DND-41 (cell line): ENCODE results near the gene HPCAL1.

Experiments used
- ATAC-seq: fragments of 200-7000 bp; cut with Tn5 transposase; 3 replicates; pipeline ENCODE4 v1.9.1; 2021; ENCODE audit warnings: low read depth; ENCODE audit not compliant: insufficient read depth
- DNase-seq: peaks from one replicate; pipeline ENCODE4 v3.0.0-alpha.2; 2020
- H2AFZ ChIP-seq: 2 replicates; pipeline ENCODE4 v1.6.0; 2012; ENCODE audit warnings: low read depth, low read length
- H3K27ac ChIP-seq: 2 replicates; pipeline ENCODE4 v1.5.1; 2012; ENCODE audit warnings: low read length, inconsistent platforms
- H3K27me3 ChIP-seq: fragments of 200-600 bp; sonication (generic); 2 replicates; pipeline ENCODE4 v1.6.0; 2012; ENCODE audit warnings: low read length, mild to moderate bottlenecking, inconsistent platforms; ENCODE audit not compliant: insufficient read depth, poor library complexity
- H3K36me3 ChIP-seq: 2 replicates; pipeline ENCODE4 v1.5.1; 2012; ENCODE audit warnings: low read length, inconsistent platforms; ENCODE audit not compliant: insufficient read depth
- H3K4me1 ChIP-seq: 2 replicates; pipeline ENCODE4 v1.5.1; 2012; ENCODE audit warnings: mild to moderate bottlenecking, low read length; ENCODE audit not compliant: insufficient read depth
- H3K4me2 ChIP-seq: 2 replicates; pipeline ENCODE4 v1.6.0; 2012; ENCODE audit warnings: mild to moderate bottlenecking, moderate library complexity, low read length, inconsistent platforms; ENCODE audit not compliant: insufficient read depth
- H3K4me3 ChIP-seq, 2 experiments: fragments of 200-600 bp in 1 of 2; shearing (Covaris generic) in 1 of 2; 2 replicates each; pipeline ENCODE4 v1.5.1; 2012 to 2016; ENCODE audit warnings: inconsistent platforms in 2 of 2, low read length in 2 of 2, mild to moderate bottlenecking in 2 of 2, low read depth in 1 of 2, moderate library complexity in 1 of 2
- H3K79me2 ChIP-seq: 2 replicates; pipeline ENCODE4 v1.6.0; 2012; ENCODE audit warnings: low read length, inconsistent platforms; ENCODE audit not compliant: insufficient read depth
- H3K9ac ChIP-seq: 2 replicates; pipeline ENCODE4 v1.6.0; 2012; ENCODE audit warnings: low read depth, mild to moderate bottlenecking, inconsistent platforms, low read length, moderate library complexity
- H3K9me3 ChIP-seq: 2 replicates; pipeline ENCODE4 v1.5.1; 2012; ENCODE audit warnings: low read length, moderate library complexity, mild to moderate bottlenecking, inconsistent platforms; ENCODE audit not compliant: insufficient read depth, severe bottlenecking
- H4K20me1 ChIP-seq: 2 replicates; pipeline ENCODE4 v1.6.0; 2012; ENCODE audit warnings: low read length; ENCODE audit not compliant: insufficient read depth
- EZH2 ChIP-seq: IDR thresholded peaks from 3 replicates; pipeline ENCODE4 v1.6.1; 2012; ENCODE audit warnings: borderline replicate concordance, low read depth, mild to moderate bottlenecking, moderate library complexity, low read length, inconsistent platforms; ENCODE audit not compliant: severe bottlenecking
- TF ChIP-seq, protein P1 (sequence below): IDR thresholded peaks from 2 replicates; pipeline ENCODE4 v1.5.1; 2012; ENCODE audit warnings: borderline replicate concordance, low read length, moderate library complexity, mild to moderate bottlenecking; ENCODE audit not compliant: poor library complexity, severe bottlenecking; ENCODE audit errors: extremely low read depth

HPCAL1 gene

DNA sequence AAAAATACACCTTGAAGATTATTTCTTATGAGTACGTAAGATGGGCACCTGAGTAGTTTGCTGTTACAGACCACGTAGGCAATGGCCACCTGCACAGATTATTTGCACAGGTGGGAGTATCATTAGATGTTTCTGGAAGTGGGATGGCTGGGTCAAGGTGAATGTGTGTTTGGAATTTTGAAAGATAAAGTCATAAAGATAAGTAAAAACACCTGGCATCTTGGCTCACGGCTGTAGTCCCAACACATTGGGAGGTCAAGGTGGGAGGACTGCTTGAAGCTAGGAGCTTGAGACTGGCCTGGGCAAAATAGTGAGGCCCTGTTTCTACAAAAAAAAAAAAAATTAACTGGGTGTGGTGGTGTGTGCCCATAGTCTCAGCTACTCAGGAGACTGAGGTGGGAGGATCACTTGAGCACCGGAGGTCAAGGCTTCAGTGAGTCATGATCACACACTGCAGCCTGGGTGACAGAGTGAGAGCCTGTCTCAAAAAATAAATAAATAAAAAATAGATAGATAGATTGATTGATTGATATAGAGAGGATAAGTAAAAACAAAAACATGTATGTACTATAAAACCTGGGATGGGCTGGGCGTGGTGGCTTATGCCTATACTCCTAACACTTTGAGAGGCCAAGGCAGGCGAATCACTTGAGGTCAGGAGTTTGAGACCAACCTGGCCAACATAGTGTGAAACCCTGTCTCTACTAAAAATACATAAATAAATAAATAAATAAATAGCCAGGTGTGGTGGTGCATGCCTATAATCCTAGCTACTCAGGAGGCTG is 115.0 kb downstream of the HPCAL1 start:
- Histone ChIP-seq H3K79me2 (no peaks in the 10 kb centered on the region), H2AFZ (no peak overlapping the region), H3K9me3 (no peaks in the 10 kb centered on the region), H3K27me3 (no peaks in the 10 kb centered on the region), H4K20me1 (0 out of 2 replicates have a peak, but pooled peaks cover 7% of the 10 kb centered on the region), H3K36me3 (no peaks in the 10 kb centered on the region), H3K9ac (no peak overlapping the region), H3K4me2 (no peak overlapping the region), H3K4me1 (no peaks in the 10 kb centered on the region; the same call in 1 of the 2 replicates), H3K4me3 (no peak overlapping the region), H3K27ac (no peak overlapping the region)
- no peak for ATAC-seq
- TF ChIP-seq EZH2 = no peak
- TF ChIP-seq, protein P1, sequence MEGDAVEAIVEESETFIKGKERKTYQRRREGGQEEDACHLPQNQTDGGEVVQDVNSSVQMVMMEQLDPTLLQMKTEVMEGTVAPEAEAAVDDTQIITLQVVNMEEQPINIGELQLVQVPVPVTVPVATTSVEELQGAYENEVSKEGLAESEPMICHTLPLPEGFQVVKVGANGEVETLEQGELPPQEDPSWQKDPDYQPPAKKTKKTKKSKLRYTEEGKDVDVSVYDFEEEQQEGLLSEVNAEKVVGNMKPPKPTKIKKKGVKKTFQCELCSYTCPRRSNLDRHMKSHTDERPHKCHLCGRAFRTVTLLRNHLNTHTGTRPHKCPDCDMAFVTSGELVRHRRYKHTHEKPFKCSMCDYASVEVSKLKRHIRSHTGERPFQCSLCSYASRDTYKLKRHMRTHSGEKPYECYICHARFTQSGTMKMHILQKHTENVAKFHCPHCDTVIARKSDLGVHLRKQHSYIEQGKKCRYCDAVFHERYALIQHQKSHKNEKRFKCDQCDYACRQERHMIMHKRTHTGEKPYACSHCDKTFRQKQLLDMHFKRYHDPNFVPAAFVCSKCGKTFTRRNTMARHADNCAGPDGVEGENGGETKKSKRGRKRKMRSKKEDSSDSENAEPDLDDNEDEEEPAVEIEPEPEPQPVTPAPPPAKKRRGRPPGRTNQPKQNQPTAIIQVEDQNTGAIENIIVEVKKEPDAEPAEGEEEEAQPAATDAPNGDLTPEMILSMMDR = no peak
- no peak for DNase-seq

DNA sequence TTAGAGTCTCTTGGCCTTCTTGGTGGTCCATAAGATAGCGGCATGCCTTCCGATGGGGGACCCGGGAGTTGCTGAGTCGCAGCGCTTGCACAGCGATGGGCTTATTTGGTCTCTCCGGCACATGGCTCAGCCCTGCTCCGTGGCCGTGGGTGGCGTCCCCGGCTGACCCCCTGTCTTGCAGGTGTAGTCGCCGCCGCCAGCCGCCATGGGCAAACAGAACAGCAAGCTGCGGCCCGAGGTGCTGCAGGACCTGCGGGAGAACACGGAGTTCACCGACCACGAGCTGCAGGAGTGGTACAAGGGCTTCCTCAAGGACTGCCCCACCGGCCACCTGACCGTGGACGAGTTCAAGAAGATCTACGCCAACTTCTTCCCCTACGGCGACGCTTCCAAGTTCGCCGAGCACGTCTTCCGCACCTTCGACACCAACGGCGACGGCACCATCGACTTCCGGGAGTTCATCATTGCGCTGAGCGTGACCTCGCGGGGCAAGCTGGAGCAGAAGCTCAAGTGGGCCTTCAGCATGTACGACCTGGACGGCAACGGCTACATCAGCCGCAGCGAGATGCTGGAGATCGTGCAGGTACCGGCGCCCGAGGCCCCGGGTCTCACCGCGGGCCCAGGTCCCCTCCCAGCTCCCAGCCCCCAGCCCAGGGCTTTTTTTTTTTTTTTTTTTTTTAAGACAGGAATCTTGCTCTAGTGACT is 117.0 kb downstream of the HPCAL1 start:
- no peak overlapping the region for H2AFZ ChIP-seq
- TF ChIP-seq, protein P1 = no peak
- no peak for TF ChIP-seq EZH2
- H3K27ac ChIP-seq = no peak overlapping the region
- no peak for DNase-seq
- H3K27me3 ChIP-seq = no peaks in the 10 kb centered on the region
- no peak for ATAC-seq
- H3K4me2 ChIP-seq = no peak overlapping the region
- no peaks in the 10 kb centered on the region for H3K9me3 ChIP-seq
- no peaks in the 10 kb centered on the region; the same call in 1 of the 2 replicates for H3K4me1 ChIP-seq
- no peaks in the 10 kb centered on the region for H3K36me3 ChIP-seq
- H3K4me3 ChIP-seq = no peak overlapping the region
- no peak overlapping the region for H3K9ac ChIP-seq
- H4K20me1 ChIP-seq = 0 out of 2 replicates have a peak, but pooled peaks cover 6% of the 10 kb centered on the region
- H3K79me2 ChIP-seq = no peaks in the 10 kb centered on the region

DNA sequence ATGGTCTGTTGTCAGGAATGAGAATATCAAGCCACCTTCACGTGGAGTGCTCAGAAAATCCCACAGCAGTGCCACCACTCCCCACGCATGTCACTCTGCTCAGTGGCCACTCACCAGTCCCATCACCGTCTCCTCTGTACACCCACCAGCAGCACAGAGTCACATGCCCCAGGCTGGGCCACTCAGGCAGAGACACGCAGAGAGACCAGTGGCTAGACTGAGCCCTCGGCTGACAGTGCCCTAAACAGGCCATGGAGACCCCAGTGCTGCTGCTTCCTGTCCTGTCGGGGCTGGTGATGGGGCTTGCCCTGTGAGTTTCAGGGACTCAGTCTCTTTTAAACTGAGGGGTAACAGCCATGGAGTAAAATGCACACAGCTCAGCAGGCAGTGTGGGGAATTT is 119.5 kb downstream of the HPCAL1 start:
- no peaks in the 10 kb centered on the region; the same call in 1 of the 2 replicates for H3K4me1 ChIP-seq
- H4K20me1 ChIP-seq = peaks cover 5% of the 10 kb centered on the region; the same call in 1 of the 2 replicates
- no peaks in the 10 kb centered on the region for H3K27me3 ChIP-seq
- no peak overlapping the region for H3K9ac ChIP-seq
- H3K27ac ChIP-seq = no peak overlapping the region
- no peak overlapping the region for H2AFZ ChIP-seq
- H3K36me3 ChIP-seq = no peaks in the 10 kb centered on the region
- DNase-seq (no peak), ATAC-seq (no peak)
- TF ChIP-seq, protein P1 = no peak
- TF ChIP-seq EZH2 = no peak
- no peak overlapping the region for H3K4me2 ChIP-seq
- H3K9me3 ChIP-seq = no peaks in the 10 kb centered on the region
- H3K4me3 ChIP-seq = no peak overlapping the region
- H3K79me2 ChIP-seq = no peaks in the 10 kb centered on the region
